K562 (cell line): Measurements from ENCODE around the gene SLC16A5. TPM values are rescaled to one million over a fixed set of nuclear protein-coding genes. Genes with fewer than 3 reads are reported as not detected.

Experiments used
- ASH1L ChIP-seq: fragments of 450-650 bp; IDR thresholded peaks from 2 replicates; pipeline ENCODE4 v1.6.1; 2018; ENCODE audit warnings: borderline replicate concordance, mild to moderate bottlenecking, low read depth; ENCODE audit not compliant: partially characterized antibody
- ATF7 ChIP-seq: fragments of 450-650 bp; IDR thresholded peaks from 2 replicates; pipeline ENCODE4 v1.7.1; 2014; ENCODE audit warnings: mild to moderate bottlenecking, moderate library complexity
- BHLHE40 ChIP-seq: IDR thresholded peaks from 2 replicates; pipeline ENCODE4 v1.6.1; 2011; ENCODE audit warnings: low read length, improper control_type of control experiment
- CBX5 ChIP-seq: IDR thresholded peaks from 2 replicates; pipeline ENCODE4 v1.6.1; 2014; ENCODE audit warnings: low read depth, borderline replicate concordance
- ERF ChIP-seq: fragments of 450-650 bp; formaldehyde crosslinking; IDR thresholded peaks from 2 replicates; pipeline ENCODE4 v1.4.0; 2020; ENCODE audit warnings: mild to moderate bottlenecking, mixed read lengths
- GTF2A2 ChIP-seq: IDR thresholded peaks from 2 replicates; pipeline ENCODE4 v1.6.1; 2016; ENCODE audit warnings: mild to moderate bottlenecking, missing genetic modification characterization, missing compliant biosample characterization
- HMG20A ChIP-seq: fragments of 450-650 bp; formaldehyde crosslinking; conservative IDR thresholded peaks from 2 replicates; pipeline ENCODE4 v1.4.0; 2020; ENCODE audit warnings: mild to moderate bottlenecking, mixed read lengths
- JUND ChIP-seq, 2 experiments: IDR thresholded peaks; 2 replicates in 1 of 2; 3 replicates in 1 of 2; pipeline ENCODE4 v1.6.1; 2011; ENCODE audit warnings: borderline replicate concordance in 2 of 2, low read depth in 2 of 2, low read length in 2 of 2, improper control_type of control experiment in 1 of 2, missing biosample characterization in 1 of 2, missing genetic modification characterization in 1 of 2, missing genetic modification reagents in 1 of 2
- MTA2 ChIP-seq: fragments of 450-650 bp; IDR thresholded peaks from 2 replicates; pipeline ENCODE4 v1.6.1; 2016; ENCODE audit warnings: low read depth
- NBN ChIP-seq: fragments of 450-650 bp; IDR thresholded peaks from 2 replicates; pipeline ENCODE4 v1.6.1; 2016; ENCODE audit warnings: low read depth, mild to moderate bottlenecking
- PHF20 ChIP-seq: fragments of 450-650 bp; IDR thresholded peaks from 2 replicates; pipeline ENCODE4 v1.6.1; 2018; ENCODE audit not compliant: partially characterized antibody
- ZNF140 ChIP-seq: fragments of 250-450 bp; sonication (Bioruptor Pico); IDR thresholded peaks from 2 replicates; pipeline ENCODE4 v1.8.0; 2021; ENCODE audit warnings: moderate library complexity, mild to moderate bottlenecking, inconsistent platforms
- ZNF384 ChIP-seq: IDR thresholded peaks from 2 replicates; pipeline ENCODE4 v1.6.1; 2012; ENCODE audit warnings: low read depth, low read length, improper control_type of control experiment
- ZNF639 ChIP-seq, 2 experiments: fragments of 200-800 bp in 1 of 2; sonication (Bioruptor generic) in 1 of 2; sonication (generic) in 1 of 2; formaldehyde crosslinking in 1 of 2; IDR thresholded peaks in 1 of 2; conservative IDR thresholded peaks in 1 of 2; 2 replicates each; pipeline versions ENCODE4 v1.5.0 to v1.6.1; 2016 to 2020; ENCODE audit warnings: missing compliant biosample characterization in 1 of 2, missing genetic modification characterization in 1 of 2, missing genetic modification reagents in 1 of 2
- ZSCAN29 ChIP-seq: fragments of 450-650 bp; IDR thresholded peaks from 2 replicates; pipeline ENCODE4 v1.6.1; 2017
- polyA plus RNA-seq, 8 experiments: library from polyadenylated mRNA; depleted of rRNA in 4 of 8; stranded (reverse) in 5 of 8; unstranded in 3 of 8; fragments of >200 nt; fragmentation: Nextera tagmentation in 2 of 8; fragmentation: Illumina TruSeq in 1 of 8; extraction: Ambion mirVana in 2 of 8; extraction: Trizol in 1 of 8; gene quantifications; 2 replicates each; pipeline versions ENCODE4 v1.2.1 to v1.2.3, GENCODE V29; 2011 to 2014; ENCODE audit warnings: inconsistent platforms in 1 of 8, missing spikeins in 1 of 8
- total RNA-seq, 7 experiments: library from RNA; depleted of rRNA in 6 of 7; stranded (reverse); fragments of >200 nt in 6 of 7; fragmentation: Illumina TruSeq in 2 of 7; extraction: Trizol in 2 of 7; gene quantifications; 2 replicates each; pipeline versions ENCODE4 v1.2.1 to v1.2.3, GENCODE V29; 2011 to 2021; ENCODE audit warnings: low replicate concordance in 1 of 7
- TF ChIP-seq, protein P1 (sequence below): fragments of 250-450 bp; sonication (Bioruptor Pico); IDR thresholded peaks from 2 replicates; pipeline ENCODE4 v1.5.0; 2022; ENCODE audit warnings: mild to moderate bottlenecking
- TF ChIP-seq, protein P2 (sequence below): IDR thresholded peaks from 2 replicates; pipeline ENCODE4 v1.6.1; 2011; ENCODE audit not compliant: insufficient read length; ENCODE audit errors: extremely low read depth
- TF ChIP-seq, protein P3 (sequence below): fragments of 450-650 bp; IDR thresholded peaks from 2 replicates; pipeline ENCODE4 v1.6.1; 2017; ENCODE audit warnings: antibody characterized with exemption

SLC16A5 gene
- total and polyA plus RNA-seq, 9 of the 15 experiments (the other 6 are each of a cell fraction or from before 2014, with no cell fraction given), result 0.06 to 2.6 (median 0.91) TPM

DNA sequence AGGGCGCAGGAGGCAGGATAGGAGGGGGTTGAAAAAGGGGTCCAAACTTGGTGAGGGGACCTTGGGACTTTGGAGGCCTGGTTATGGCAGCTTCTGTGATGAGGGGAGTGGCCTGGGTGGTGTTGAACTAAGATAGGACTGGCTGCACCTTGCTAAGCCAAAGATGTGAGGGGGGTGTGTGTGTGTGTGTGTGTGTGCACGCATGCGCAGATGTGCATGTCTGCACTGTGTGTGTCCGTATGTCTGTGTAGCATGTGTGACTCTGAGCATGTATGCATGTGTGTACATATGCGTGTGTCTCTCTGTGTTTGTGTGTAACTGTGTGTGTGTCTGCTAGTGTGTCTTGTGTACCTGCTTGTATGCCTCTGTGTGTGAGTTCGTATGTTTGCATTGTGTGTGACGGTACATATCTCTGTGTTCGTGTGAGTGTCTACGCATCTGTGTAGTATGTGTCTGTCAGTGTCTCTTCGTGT is 4.1 kb downstream of the SLC16A5 start (continued):
- no peak for TF ChIP-seq ZNF140
- no peak for TF ChIP-seq GTF2A2
- TF ChIP-seq MTA2, result peak; percentile 55
- 0 out of 2 replicates have a peak, but pooled peaks have one; percentile 11 for TF ChIP-seq ATF7
- TF ChIP-seq ERF (CRISPR knock-in tag), result no peak
- TF ChIP-seq ZNF384, result no peak
- no peak for TF ChIP-seq CBX5
- 0 out of 2 replicates have a peak, but pooled peaks have one; percentile 44 for TF ChIP-seq NBN
- TF ChIP-seq, protein P1, sequence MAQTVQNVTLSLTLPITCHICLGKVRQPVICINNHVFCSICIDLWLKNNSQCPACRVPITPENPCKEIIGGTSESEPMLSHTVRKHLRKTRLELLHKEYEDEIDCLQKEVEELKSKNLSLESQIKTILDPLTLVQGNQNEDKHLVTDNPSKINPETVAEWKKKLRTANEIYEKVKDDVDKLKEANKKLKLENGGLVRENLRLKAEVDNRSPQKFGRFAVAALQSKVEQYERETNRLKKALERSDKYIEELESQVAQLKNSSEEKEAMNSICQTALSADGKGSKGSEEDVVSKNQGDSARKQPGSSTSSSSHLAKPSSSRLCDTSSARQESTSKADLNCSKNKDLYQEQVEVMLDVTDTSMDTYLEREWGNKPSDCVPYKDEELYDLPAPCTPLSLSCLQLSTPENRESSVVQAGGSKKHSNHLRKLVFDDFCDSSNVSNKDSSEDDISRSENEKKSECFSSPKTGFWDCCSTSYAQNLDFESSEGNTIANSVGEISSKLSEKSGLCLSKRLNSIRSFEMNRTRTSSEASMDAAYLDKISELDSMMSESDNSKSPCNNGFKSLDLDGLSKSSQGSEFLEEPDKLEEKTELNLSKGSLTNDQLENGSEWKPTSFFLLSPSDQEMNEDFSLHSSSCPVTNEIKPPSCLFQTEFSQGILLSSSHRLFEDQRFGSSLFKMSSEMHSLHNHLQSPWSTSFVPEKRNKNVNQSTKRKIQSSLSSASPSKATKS (CRISPR knock-in tag), result no peak
- TF ChIP-seq PHF20, result peak; percentile 71
- TF ChIP-seq JUND (IDR thresholded peaks at IDR 0.05; ENCODE audit: borderline replicate concordance, low read depth, low read length), result 0 out of 2 replicates have a peak, but pooled peaks have one; percentile 2
- no peak; the same call in 1 of the 3 replicates for TF ChIP-seq JUND (tag; IDR thresholded peaks at IDR 0.05; ENCODE audit: borderline replicate concordance, low read depth, low read length)
- no peak for TF ChIP-seq ZNF639 (CRISPR knock-in tag; conservative IDR thresholded peaks at IDR 0.05 in 1 of 2, IDR thresholded peaks at IDR 0.05 in 1 of 2)
- TF ChIP-seq ZSCAN29, result no peak
- TF ChIP-seq, protein P2, sequence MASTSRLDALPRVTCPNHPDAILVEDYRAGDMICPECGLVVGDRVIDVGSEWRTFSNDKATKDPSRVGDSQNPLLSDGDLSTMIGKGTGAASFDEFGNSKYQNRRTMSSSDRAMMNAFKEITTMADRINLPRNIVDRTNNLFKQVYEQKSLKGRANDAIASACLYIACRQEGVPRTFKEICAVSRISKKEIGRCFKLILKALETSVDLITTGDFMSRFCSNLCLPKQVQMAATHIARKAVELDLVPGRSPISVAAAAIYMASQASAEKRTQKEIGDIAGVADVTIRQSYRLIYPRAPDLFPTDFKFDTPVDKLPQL, result no peak
- TF ChIP-seq HMG20A (CRISPR knock-in tag), result no peak
- TF ChIP-seq, protein P3, sequence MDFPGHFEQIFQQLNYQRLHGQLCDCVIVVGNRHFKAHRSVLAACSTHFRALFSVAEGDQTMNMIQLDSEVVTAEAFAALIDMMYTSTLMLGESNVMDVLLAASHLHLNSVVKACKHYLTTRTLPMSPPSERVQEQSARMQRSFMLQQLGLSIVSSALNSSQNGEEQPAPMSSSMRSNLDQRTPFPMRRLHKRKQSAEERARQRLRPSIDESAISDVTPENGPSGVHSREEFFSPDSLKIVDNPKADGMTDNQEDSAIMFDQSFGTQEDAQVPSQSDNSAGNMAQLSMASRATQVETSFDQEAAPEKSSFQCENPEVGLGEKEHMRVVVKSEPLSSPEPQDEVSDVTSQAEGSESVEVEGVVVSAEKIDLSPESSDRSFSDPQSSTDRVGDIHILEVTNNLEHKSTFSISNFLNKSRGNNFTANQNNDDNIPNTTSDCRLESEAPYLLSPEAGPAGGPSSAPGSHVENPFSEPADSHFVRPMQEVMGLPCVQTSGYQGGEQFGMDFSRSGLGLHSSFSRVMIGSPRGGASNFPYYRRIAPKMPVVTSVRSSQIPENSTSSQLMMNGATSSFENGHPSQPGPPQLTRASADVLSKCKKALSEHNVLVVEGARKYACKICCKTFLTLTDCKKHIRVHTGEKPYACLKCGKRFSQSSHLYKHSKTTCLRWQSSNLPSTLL, result no peak
- TF ChIP-seq BHLHE40, result no peak
- TF ChIP-seq ASH1L, result no peak
